K562 (cell line): ENCODE data around the gene IMPDH2. TPM values are rescaled to one million over a fixed set of nuclear protein-coding genes. Genes with fewer than 3 reads are reported as not detected.

Experiments used
- E2F3 ChIP-seq: fragments of 250-450 bp; sonication (Bioruptor Pico); IDR thresholded peaks from 2 replicates; pipeline ENCODE4 v1.4.0; 2020; ENCODE audit warnings: mild to moderate bottlenecking
- ELF2 ChIP-seq: fragments of 250-450 bp; sonication (Bioruptor Pico); IDR thresholded peaks from 2 replicates; pipeline ENCODE4 v1.5.0; 2021; ENCODE audit warnings: mild to moderate bottlenecking
- HNRNPL ChIP-seq: fragments of 200-400 bp; formaldehyde crosslinking; IDR thresholded peaks from 2 replicates; pipeline ENCODE4 v1.6.1; 2017; ENCODE audit warnings: low read depth, mild to moderate bottlenecking, low read length
- LARP7 ChIP-seq: fragments of 450-650 bp; IDR thresholded peaks from 2 replicates; pipeline ENCODE4 v1.6.1; 2016
- PML ChIP-seq: IDR thresholded peaks from 2 replicates; pipeline ENCODE4 v1.6.1; 2012; ENCODE audit warnings: low read length, inconsistent platforms
- PRMT5 ChIP-seq: sonication (generic); formaldehyde crosslinking; IDR thresholded peaks from 2 replicates; pipeline ENCODE4 v1.5.0; 2020; ENCODE audit warnings: missing genetic modification reagents
- RB1 ChIP-seq: fragments of 450-650 bp; IDR thresholded peaks from 2 replicates; pipeline ENCODE4 v1.6.1; 2017; ENCODE audit warnings: low read depth, mild to moderate bottlenecking
- SRSF7 ChIP-seq: fragments of 200-400 bp; formaldehyde crosslinking; optimal IDR thresholded peaks from 2 replicates; pipeline ENCODE3; 2017; ENCODE audit warnings: mild to moderate bottlenecking, low read depth, low read length
- SRSF9 ChIP-seq: fragments of 200-400 bp; formaldehyde crosslinking; IDR thresholded peaks from 2 replicates; pipeline ENCODE4 v1.6.1; 2017; ENCODE audit warnings: low read depth, low read length, borderline replicate concordance
- TGIF2 ChIP-seq: sonication (generic); formaldehyde crosslinking; IDR thresholded peaks from 2 replicates; pipeline ENCODE4 v1.8.1; 2022; ENCODE audit warnings: mild to moderate bottlenecking, missing genetic modification reagents, moderate library complexity
- ZBED1 ChIP-seq: IDR thresholded peaks from 2 replicates; pipeline ENCODE4 v1.6.1; 2014
- ZC3H11A ChIP-seq: IDR thresholded peaks from 2 replicates; pipeline ENCODE4 v1.6.1; 2012; ENCODE audit warnings: low read depth, low read length, improper control_type of control experiment
- ZFX ChIP-seq: sonication (generic); formaldehyde crosslinking; IDR thresholded peaks from 2 replicates; pipeline ENCODE4 v1.8.0; 2022; ENCODE audit warnings: mild to moderate bottlenecking, missing genetic modification reagents, moderate library complexity
- ZNF384 ChIP-seq: IDR thresholded peaks from 2 replicates; pipeline ENCODE4 v1.6.1; 2012; ENCODE audit warnings: low read depth, low read length, improper control_type of control experiment
- ZNF586 ChIP-seq: fragments of 450-650 bp; formaldehyde crosslinking; conservative IDR thresholded peaks from 2 replicates; pipeline ENCODE4 v1.4.0; 2020; ENCODE audit warnings: mild to moderate bottlenecking, moderate library complexity
- ZNF589 ChIP-seq: fragments of 200-800 bp; sonication (Bioruptor generic); IDR thresholded peaks from 2 replicates; pipeline ENCODE4 v1.6.1; 2016; ENCODE audit warnings: low read depth, missing genetic modification characterization, missing compliant biosample characterization
- polyA plus RNA-seq, 8 experiments: library from polyadenylated mRNA; depleted of rRNA in 4 of 8; stranded (reverse) in 5 of 8; unstranded in 3 of 8; fragments of >200 nt; fragmentation: Nextera tagmentation in 2 of 8; fragmentation: Illumina TruSeq in 1 of 8; extraction: Ambion mirVana in 2 of 8; extraction: Trizol in 1 of 8; gene quantifications; 2 replicates each; pipeline versions ENCODE4 v1.2.1 to v1.2.3, GENCODE V29; 2011 to 2014; ENCODE audit warnings: inconsistent platforms in 1 of 8, missing spikeins in 1 of 8
- total RNA-seq, 7 experiments: library from RNA; depleted of rRNA in 6 of 7; stranded (reverse); fragments of >200 nt in 6 of 7; fragmentation: Illumina TruSeq in 2 of 7; extraction: Trizol in 2 of 7; gene quantifications; 2 replicates each; pipeline versions ENCODE4 v1.2.1 to v1.2.3, GENCODE V29; 2011 to 2021; ENCODE audit warnings: low replicate concordance in 1 of 7
- TF ChIP-seq, protein P1 (sequence below): fragments of 250-450 bp; sonication (Bioruptor Pico); IDR thresholded peaks from 2 replicates; pipeline ENCODE4 v1.8.0; 2021; ENCODE audit warnings: moderate library complexity, mild to moderate bottlenecking, inconsistent platforms
- TF ChIP-seq, protein P2 (sequence below): IDR thresholded peaks from 2 replicates; pipeline ENCODE4 v1.6.1; 2011; ENCODE audit not compliant: insufficient read length; ENCODE audit errors: extremely low read depth
- TF ChIP-seq, protein P3 (sequence below), 2 experiments: fragments of 450-650 bp; conservative IDR thresholded peaks; 2 replicates each; pipeline ENCODE4 v1.6.1; 2017; ENCODE audit warnings: mild to moderate bottlenecking in 2 of 2, moderate library complexity in 2 of 2
- TF ChIP-seq, protein P4 (sequence below): fragments of 250-450 bp; sonication (Bioruptor Pico); IDR thresholded peaks from 2 replicates; pipeline ENCODE4 v1.4.0; 2020; ENCODE audit warnings: mild to moderate bottlenecking
- TF ChIP-seq, protein P5 (sequence below): fragments of 450-650 bp; IDR thresholded peaks from 2 replicates; pipeline ENCODE4 v1.6.1; 2016
- TF ChIP-seq, protein P6 (sequence below): fragments of 450-650 bp; IDR thresholded peaks from 2 replicates; pipeline ENCODE4 v1.7.1; 2018; ENCODE audit warnings: mild to moderate bottlenecking, low read depth; ENCODE audit not compliant: partially characterized antibody

IMPDH2 gene
- total and polyA plus RNA-seq, 9 of the 15 experiments (the other 6 are each of a cell fraction or from before 2014, with no cell fraction given): 318 to 507 (median 366) TPM

DNA sequence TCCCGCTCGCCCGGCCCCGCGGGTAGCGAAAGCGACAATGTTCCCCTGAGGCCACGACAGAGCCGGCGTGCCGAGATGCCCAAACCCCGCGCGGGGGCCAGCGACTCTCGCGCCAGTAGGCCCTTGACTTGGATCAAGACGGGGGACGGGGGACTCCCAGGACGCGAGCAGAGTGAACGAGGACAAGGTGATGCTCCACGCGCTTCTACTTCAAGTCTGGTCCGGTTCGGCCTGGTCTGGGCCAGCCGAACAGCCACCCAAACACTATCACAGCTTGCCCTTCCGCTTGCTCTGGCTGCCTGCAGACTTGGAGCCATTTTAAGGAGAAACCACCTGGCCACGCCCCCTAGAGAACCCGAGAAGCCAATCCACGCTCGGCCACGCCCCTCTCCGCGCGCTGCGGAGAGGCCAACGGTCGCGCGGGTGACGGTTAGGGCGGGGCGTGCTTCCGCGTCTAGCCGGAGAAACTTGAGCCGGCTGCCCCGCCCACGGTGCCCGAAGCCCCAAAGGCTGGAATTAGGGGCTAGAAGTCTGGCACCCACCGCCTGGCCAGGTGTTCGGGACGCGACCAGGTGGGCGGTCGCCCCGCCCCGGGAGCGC lies 7.9 kb downstream of the IMPDH2 start (continued):
- TF ChIP-seq TGIF2 (CRISPR knock-in tag) (0 out of 2 replicates have a peak, but pooled peaks have one; percentile 7), ZNF589 (CRISPR knock-in tag) (no peak; the same call in 1 of the 2 replicates), ZNF586 (CRISPR knock-in tag) (no peak), ZC3H11A (no peak), PRMT5 (CRISPR knock-in tag) (no peak), SRSF9 (no peak), RB1 (no peak), PML (peak; percentile 92), ZBED1 (0 out of 2 replicates have a peak, but pooled peaks have one; percentile 66), ZFX (CRISPR knock-in tag) (peak; percentile 89), LARP7 (no peak), SRSF7 (no peak), ZNF384 (peak; percentile 10; the same call in 1 of the 2 replicates), HNRNPL (no peak), ELF2 (CRISPR knock-in tag) (0 out of 2 replicates have a peak, but pooled peaks have one; percentile 37), E2F3 (CRISPR knock-in tag) (no peak; the same call in 1 of the 2 replicates)
- TF ChIP-seq, protein P1, sequence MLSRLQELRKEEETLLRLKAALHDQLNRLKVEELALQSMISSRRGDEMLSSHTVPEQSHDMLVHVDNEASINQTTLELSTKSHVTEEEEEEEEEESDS (CRISPR knock-in tag): no peak
- TF ChIP-seq, protein P2, sequence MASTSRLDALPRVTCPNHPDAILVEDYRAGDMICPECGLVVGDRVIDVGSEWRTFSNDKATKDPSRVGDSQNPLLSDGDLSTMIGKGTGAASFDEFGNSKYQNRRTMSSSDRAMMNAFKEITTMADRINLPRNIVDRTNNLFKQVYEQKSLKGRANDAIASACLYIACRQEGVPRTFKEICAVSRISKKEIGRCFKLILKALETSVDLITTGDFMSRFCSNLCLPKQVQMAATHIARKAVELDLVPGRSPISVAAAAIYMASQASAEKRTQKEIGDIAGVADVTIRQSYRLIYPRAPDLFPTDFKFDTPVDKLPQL: no peak
- TF ChIP-seq, protein P3, sequence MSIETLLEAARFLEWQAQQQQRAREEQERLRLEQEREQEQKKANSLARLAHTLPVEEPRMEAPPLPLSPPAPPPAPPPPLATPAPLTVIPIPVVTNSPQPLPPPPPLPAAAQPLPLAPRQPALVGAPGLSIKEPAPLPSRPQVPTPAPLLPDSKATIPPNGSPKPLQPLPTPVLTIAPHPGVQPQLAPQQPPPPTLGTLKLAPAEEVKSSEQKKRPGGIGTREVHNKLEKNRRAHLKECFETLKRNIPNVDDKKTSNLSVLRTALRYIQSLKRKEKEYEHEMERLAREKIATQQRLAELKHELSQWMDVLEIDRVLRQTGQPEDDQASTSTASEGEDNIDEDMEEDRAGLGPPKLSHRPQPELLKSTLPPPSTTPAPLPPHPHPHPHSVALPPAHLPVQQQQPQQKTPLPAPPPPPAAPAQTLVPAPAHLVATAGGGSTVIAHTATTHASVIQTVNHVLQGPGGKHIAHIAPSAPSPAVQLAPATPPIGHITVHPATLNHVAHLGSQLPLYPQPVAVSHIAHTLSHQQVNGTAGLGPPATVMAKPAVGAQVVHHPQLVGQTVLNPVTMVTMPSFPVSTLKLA (conservative IDR thresholded peaks at IDR 0.05): peak; percentile 67 to 74
- TF ChIP-seq, protein P4, sequence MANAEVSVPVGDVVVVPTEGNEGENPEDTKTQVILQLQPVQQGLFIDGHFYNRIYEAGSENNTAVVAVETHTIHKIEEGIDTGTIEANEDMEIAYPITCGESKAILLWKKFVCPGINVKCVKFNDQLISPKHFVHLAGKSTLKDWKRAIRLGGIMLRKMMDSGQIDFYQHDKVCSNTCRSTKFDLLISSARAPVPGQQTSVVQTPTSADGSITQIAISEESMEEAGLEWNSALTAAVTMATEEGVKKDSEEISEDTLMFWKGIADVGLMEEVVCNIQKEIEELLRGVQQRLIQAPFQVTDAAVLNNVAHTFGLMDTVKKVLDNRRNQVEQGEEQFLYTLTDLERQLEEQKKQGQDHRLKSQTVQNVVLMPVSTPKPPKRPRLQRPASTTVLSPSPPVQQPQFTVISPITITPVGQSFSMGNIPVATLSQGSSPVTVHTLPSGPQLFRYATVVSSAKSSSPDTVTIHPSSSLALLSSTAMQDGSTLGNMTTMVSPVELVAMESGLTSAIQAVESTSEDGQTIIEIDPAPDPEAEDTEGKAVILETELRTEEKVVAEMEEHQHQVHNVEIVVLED (CRISPR knock-in tag): no peak
- TF ChIP-seq, protein P5, sequence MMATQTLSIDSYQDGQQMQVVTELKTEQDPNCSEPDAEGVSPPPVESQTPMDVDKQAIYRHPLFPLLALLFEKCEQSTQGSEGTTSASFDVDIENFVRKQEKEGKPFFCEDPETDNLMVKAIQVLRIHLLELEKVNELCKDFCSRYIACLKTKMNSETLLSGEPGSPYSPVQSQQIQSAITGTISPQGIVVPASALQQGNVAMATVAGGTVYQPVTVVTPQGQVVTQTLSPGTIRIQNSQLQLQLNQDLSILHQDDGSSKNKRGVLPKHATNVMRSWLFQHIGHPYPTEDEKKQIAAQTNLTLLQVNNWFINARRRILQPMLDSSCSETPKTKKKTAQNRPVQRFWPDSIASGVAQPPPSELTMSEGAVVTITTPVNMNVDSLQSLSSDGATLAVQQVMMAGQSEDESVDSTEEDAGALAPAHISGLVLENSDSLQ: no peak
- TF ChIP-seq, protein P6, sequence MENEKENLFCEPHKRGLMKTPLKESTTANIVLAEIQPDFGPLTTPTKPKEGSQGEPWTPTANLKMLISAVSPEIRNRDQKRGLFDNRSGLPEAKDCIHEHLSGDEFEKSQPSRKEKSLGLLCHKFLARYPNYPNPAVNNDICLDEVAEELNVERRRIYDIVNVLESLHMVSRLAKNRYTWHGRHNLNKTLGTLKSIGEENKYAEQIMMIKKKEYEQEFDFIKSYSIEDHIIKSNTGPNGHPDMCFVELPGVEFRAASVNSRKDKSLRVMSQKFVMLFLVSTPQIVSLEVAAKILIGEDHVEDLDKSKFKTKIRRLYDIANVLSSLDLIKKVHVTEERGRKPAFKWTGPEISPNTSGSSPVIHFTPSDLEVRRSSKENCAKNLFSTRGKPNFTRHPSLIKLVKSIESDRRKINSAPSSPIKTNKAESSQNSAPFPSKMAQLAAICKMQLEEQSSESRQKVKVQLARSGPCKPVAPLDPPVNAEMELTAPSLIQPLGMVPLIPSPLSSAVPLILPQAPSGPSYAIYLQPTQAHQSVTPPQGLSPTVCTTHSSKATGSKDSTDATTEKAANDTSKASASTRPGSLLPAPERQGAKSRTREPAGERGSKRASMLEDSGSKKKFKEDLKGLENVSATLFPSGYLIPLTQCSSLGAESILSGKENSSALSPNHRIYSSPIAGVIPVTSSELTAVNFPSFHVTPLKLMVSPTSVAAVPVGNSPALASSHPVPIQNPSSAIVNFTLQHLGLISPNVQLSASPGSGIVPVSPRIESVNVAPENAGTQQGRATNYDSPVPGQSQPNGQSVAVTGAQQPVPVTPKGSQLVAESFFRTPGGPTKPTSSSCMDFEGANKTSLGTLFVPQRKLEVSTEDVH: no peak
